Activated naive CD8-positive, alpha-beta T cell (primary cell): ENCODE results near the gene PCSK2.

Experiments used
- H3K27ac Mint-ChIP-seq: one replicate; pipeline ENCODE4 v1.8.0; 2021; ENCODE audit warnings: mixed read lengths
- H3K27me3 Mint-ChIP-seq: one replicate; pipeline ENCODE4 v1.8.0; 2021; ENCODE audit warnings: mixed read lengths
- H3K36me3 Mint-ChIP-seq: one replicate; pipeline ENCODE4 v1.8.0; 2021; ENCODE audit warnings: mixed read lengths
- H3K4me1 Mint-ChIP-seq: one replicate; pipeline ENCODE4 v1.8.0; 2021; ENCODE audit warnings: low read depth, mixed read lengths
- H3K4me3 Mint-ChIP-seq: one replicate; pipeline ENCODE4 v1.8.0; 2021; ENCODE audit warnings: mild to moderate bottlenecking, mixed read lengths
- H3K9me3 Mint-ChIP-seq: one replicate; pipeline ENCODE4 v1.8.0; 2021; ENCODE audit warnings: low read depth, mixed read lengths

Gene PCSK2

GRCh38 chr20:17343656-17344452 is 117.0 kb downstream of the PCSK2 start:
- no peaks in the 10 kb centered on the region for H3K36me3 Mint-ChIP-seq
- H3K4me3 Mint-ChIP-seq = no peak overlapping the region
- peaks cover 5% of the 10 kb centered on the region for H3K27me3 Mint-ChIP-seq
- no peaks in the 10 kb centered on the region for H3K4me1 Mint-ChIP-seq
- H3K27ac Mint-ChIP-seq = no peak overlapping the region
- no peaks in the 10 kb centered on the region for H3K9me3 Mint-ChIP-seq

- no peak overlapping the region for H3K27ac Mint-ChIP-seq
- H3K36me3 Mint-ChIP-seq = no peaks in the 10 kb centered on the region
- no peaks in the 10 kb centered on the region for H3K4me1 Mint-ChIP-seq
- peaks cover 8% of the 10 kb centered on the region for H3K27me3 Mint-ChIP-seq
- H3K4me3 Mint-ChIP-seq = no peak overlapping the region
- H3K9me3 Mint-ChIP-seq = no peaks in the 10 kb centered on the region
Observed at GRCh38 chr20:17344790-17345189, 118.0 kb downstream of the PCSK2 start.

- H3K36me3 Mint-ChIP-seq = no peaks in the 10 kb centered on the region
- no peak overlapping the region for H3K4me3 Mint-ChIP-seq
- peaks cover 11% of the 10 kb centered on the region for H3K27me3 Mint-ChIP-seq
- H3K27ac Mint-ChIP-seq = no peak overlapping the region
- H3K9me3 Mint-ChIP-seq = no peaks in the 10 kb centered on the region
- no peaks in the 10 kb centered on the region for H3K4me1 Mint-ChIP-seq
Observed at GRCh38 chr20:17345321-17345720, 118.5 kb downstream of the PCSK2 start.

GRCh38 chr20:17350321-17350720 is 123.5 kb downstream of the PCSK2 start:
- H3K36me3 Mint-ChIP-seq = no peaks in the 10 kb centered on the region
- H3K9me3 Mint-ChIP-seq = no peaks in the 10 kb centered on the region
- H3K4me3 Mint-ChIP-seq = no peak overlapping the region
- peaks cover 11% of the 10 kb centered on the region for H3K27me3 Mint-ChIP-seq
- H3K4me1 Mint-ChIP-seq = no peaks in the 10 kb centered on the region
- no peak overlapping the region for H3K27ac Mint-ChIP-seq

GRCh38 chr20:17357238-17357637 is 130.4 kb downstream of the PCSK2 start:
- H3K4me3 Mint-ChIP-seq = no peak overlapping the region
- no peak overlapping the region for H3K27ac Mint-ChIP-seq
- H3K27me3 Mint-ChIP-seq = no peaks in the 10 kb centered on the region

GRCh38 chr20:17358854-17359253 is 132.0 kb downstream of the PCSK2 start:
- Mint-ChIP-seq H3K36me3 (no peaks in the 10 kb centered on the region), H3K27ac (no peak overlapping the region), H3K4me1 (no peaks in the 10 kb centered on the region), H3K27me3 (no peaks in the 10 kb centered on the region), H3K4me3 (no peak overlapping the region), H3K9me3 (no peaks in the 10 kb centered on the region)

More at GRCh38 chr20:17357238-17357637, 130.4 kb downstream of the PCSK2 start:
- Mint-ChIP-seq H3K9me3 (no peaks in the 10 kb centered on the region), H3K4me1 (no peaks in the 10 kb centered on the region), H3K36me3 (no peaks in the 10 kb centered on the region)

GRCh38 chr20:17364681-17365080 is 137.8 kb downstream of the PCSK2 start:
- no peak overlapping the region for H3K27ac Mint-ChIP-seq
- no peak overlapping the region for H3K4me3 Mint-ChIP-seq
- H3K27me3 Mint-ChIP-seq = no peaks in the 10 kb centered on the region
- H3K4me1 Mint-ChIP-seq = no peaks in the 10 kb centered on the region
- H3K36me3 Mint-ChIP-seq = no peaks in the 10 kb centered on the region
- H3K9me3 Mint-ChIP-seq = no peaks in the 10 kb centered on the region

GRCh38 chr20:17365831-17366230 is 139.0 kb downstream of the PCSK2 start:
- H3K36me3 Mint-ChIP-seq = no peaks in the 10 kb centered on the region
- H3K27ac Mint-ChIP-seq = no peak overlapping the region
- H3K4me1 Mint-ChIP-seq = no peaks in the 10 kb centered on the region
- peaks cover 1% of the 10 kb centered on the region for H3K27me3 Mint-ChIP-seq
- no peaks in the 10 kb centered on the region for H3K9me3 Mint-ChIP-seq
- no peak overlapping the region for H3K4me3 Mint-ChIP-seq

- H3K4me3 Mint-ChIP-seq = no peak overlapping the region
- no peaks in the 10 kb centered on the region for H3K36me3 Mint-ChIP-seq
- peaks cover 6% of the 10 kb centered on the region for H3K27me3 Mint-ChIP-seq
- H3K9me3 Mint-ChIP-seq = no peaks in the 10 kb centered on the region
- no peak overlapping the region for H3K27ac Mint-ChIP-seq
- no peaks in the 10 kb centered on the region for H3K4me1 Mint-ChIP-seq
Observed at GRCh38 chr20:17369506-17369905, 142.7 kb downstream of the PCSK2 start.

GRCh38 chr20:17372806-17373440 is 146.1 kb downstream of the PCSK2 start:
- Mint-ChIP-seq H3K9me3 (no peaks in the 10 kb centered on the region), H3K36me3 (no peaks in the 10 kb centered on the region), H3K27ac (no peak overlapping the region), H3K4me3 (no peak overlapping the region), H3K27me3 (peaks cover 6% of the 10 kb centered on the region), H3K4me1 (no peaks in the 10 kb centered on the region)

- H3K27me3 Mint-ChIP-seq = peaks cover 6% of the 10 kb centered on the region
- no peaks in the 10 kb centered on the region for H3K36me3 Mint-ChIP-seq
- no peak overlapping the region for H3K27ac Mint-ChIP-seq
- no peaks in the 10 kb centered on the region for H3K4me1 Mint-ChIP-seq
- H3K4me3 Mint-ChIP-seq = no peak overlapping the region
- no peaks in the 10 kb centered on the region for H3K9me3 Mint-ChIP-seq
Observed at GRCh38 chr20:17374086-17374485, 147.2 kb downstream of the PCSK2 start.

GRCh38 chr20:17376031-17376430 is 149.2 kb downstream of the PCSK2 start:
- H3K27ac Mint-ChIP-seq = no peak overlapping the region
- no peaks in the 10 kb centered on the region for H3K4me1 Mint-ChIP-seq
- peaks cover 5% of the 10 kb centered on the region for H3K27me3 Mint-ChIP-seq
- no peak overlapping the region for H3K4me3 Mint-ChIP-seq
- H3K36me3 Mint-ChIP-seq = no peaks in the 10 kb centered on the region
- H3K9me3 Mint-ChIP-seq = no peaks in the 10 kb centered on the region

- Mint-ChIP-seq H3K4me3 (no peak overlapping the region), H3K4me1 (no peaks in the 10 kb centered on the region), H3K9me3 (no peaks in the 10 kb centered on the region), H3K27ac (no peak overlapping the region), H3K27me3 (peaks cover 3% of the 10 kb centered on the region), H3K36me3 (no peaks in the 10 kb centered on the region)
Observed at GRCh38 chr20:17377231-17377630, 150.4 kb downstream of the PCSK2 start.

GRCh38 chr20:17379651-17380050 is 152.8 kb downstream of the PCSK2 start:
- Mint-ChIP-seq H3K4me3 (no peak overlapping the region), H3K27me3 (peaks cover 6% of the 10 kb centered on the region)

GRCh38 chr20:17380801-17381200 is 154.0 kb downstream of the PCSK2 start:
- H3K4me3 Mint-ChIP-seq = no peak overlapping the region
- peaks cover 6% of the 10 kb centered on the region for H3K27me3 Mint-ChIP-seq
- H3K36me3 Mint-ChIP-seq = no peaks in the 10 kb centered on the region
- no peak overlapping the region for H3K27ac Mint-ChIP-seq
- H3K9me3 Mint-ChIP-seq = no peaks in the 10 kb centered on the region
- no peaks in the 10 kb centered on the region for H3K4me1 Mint-ChIP-seq

More at GRCh38 chr20:17379651-17380050, 152.8 kb downstream of the PCSK2 start:
- H3K9me3 Mint-ChIP-seq = no peaks in the 10 kb centered on the region
- no peaks in the 10 kb centered on the region for H3K4me1 Mint-ChIP-seq
- H3K27ac Mint-ChIP-seq = no peak overlapping the region
- no peaks in the 10 kb centered on the region for H3K36me3 Mint-ChIP-seq
